Brain microvascular endothelial cell (primary cell): ENCODE data around the gene BMS1.
A peak's percentile ranks its signal among the peaks of the same experiment; 100 is the strongest.
"Not testable (repeated sequence)": the region's sequence is repeated elsewhere in the genome, so short reads cannot be mapped to it uniquely, and the experiment has no call there.

ENCODE experiments used
- DNase-seq: peaks from one replicate; pipeline ENCODE4 v3.0.0-alpha.2; 2020
- H3K27ac ChIP-seq: fragments of 250-450 bp; sonication (Bioruptor Pico); 2 replicates; pipeline ENCODE4 v1.5.1; 2020; ENCODE audit warnings: mild to moderate bottlenecking, moderate library complexity
- H3K27me3 ChIP-seq: fragments of 250-450 bp; sonication (Bioruptor Pico); replicated peaks from 2 replicates; pipeline ENCODE4 v1.5.1; 2020; ENCODE audit warnings: mild to moderate bottlenecking
- H3K36me3 ChIP-seq: fragments of 250-450 bp; sonication (Bioruptor Pico); replicated peaks from 2 replicates; pipeline ENCODE4 v1.5.1; 2020; ENCODE audit warnings: mild to moderate bottlenecking
- H3K4me3 ChIP-seq: 2 replicates; pipeline ENCODE4 v1.5.1; 2011; ENCODE audit warnings: low read depth, mild to moderate bottlenecking, control low read depth, low read length, moderate library complexity
- CTCF ChIP-seq: IDR thresholded peaks from 2 replicates; pipeline ENCODE4 v1.5.1; 2011; ENCODE audit warnings: low read depth, mild to moderate bottlenecking, moderate library complexity, low read length, control low read depth, inconsistent platforms; ENCODE audit errors: missing control alignments
- in situ Hi-C: cut with HindIII; loops from 2 replicates; pipeline ENCODE4 v1.10.0; 2017; ENCODE audit warnings: low sequenced_read_pairs, low pct_ligation_motif_present

BMS1 gene

GRCh38 chr10:42782446-42783180 is at the start of gene BMS1:
BMS1 (plus strand) TSS chr10:42782795; CDS start chr10:42784395, 1,600 bp downstream.
- no peak for TF ChIP-seq CTCF
- H3K27ac ChIP-seq = peak within 1 kb of the TSS; percentile 82
- DNase-seq = peak; percentile 91
- H3K36me3 ChIP-seq = peaks cover 15% of the 10 kb centered on the region
- H3K27me3 ChIP-seq = no peaks in the 10 kb centered on the region
- in situ Hi-C loops = no loop called here
- peak within 1 kb of the TSS; percentile 87 for H3K4me3 ChIP-seq

- Histone ChIP-seq H3K36me3 (no peaks in the 10 kb centered on the region), H3K27ac (no peak overlapping the region), H3K27me3 (no peaks in the 10 kb centered on the region), H3K4me3 (no peak overlapping the region)
- no peak for DNase-seq
- no peak for TF ChIP-seq CTCF
- in situ Hi-C loops = no loop called here
Observed at GRCh38 chr10:42734536-42734935, 48.1 kb upstream of the BMS1 start.

- H3K27me3 ChIP-seq = no peaks in the 10 kb centered on the region
- no peak overlapping the region for H3K4me3 ChIP-seq
- no peak for DNase-seq
- no peaks in the 10 kb centered on the region for H3K36me3 ChIP-seq
- in situ Hi-C loops = no loop called here
- no peak for TF ChIP-seq CTCF
- no peak overlapping the region for H3K27ac ChIP-seq
Observed at GRCh38 chr10:42738679-42739078, 43.9 kb upstream of the BMS1 start.

GRCh38 chr10:42741536-42741935 is 41.1 kb upstream of the BMS1 start:
- in situ Hi-C loops, DNase-seq, H3K27me3 ChIP-seq, H3K27ac ChIP-seq, H3K4me3 ChIP-seq, H3K36me3 ChIP-seq: not testable (repeated sequence)

- no peak for DNase-seq
- in situ Hi-C loops = no loop called here
- Histone ChIP-seq H3K36me3 (no peaks in the 10 kb centered on the region), H3K27me3 (no peaks in the 10 kb centered on the region), H3K27ac (no peak overlapping the region), H3K4me3 (no peak overlapping the region)
- TF ChIP-seq CTCF = no peak
Observed at GRCh38 chr10:42743697-42744096, 38.9 kb upstream of the BMS1 start.

- Histone ChIP-seq H3K27ac (no peak overlapping the region), H3K27me3 (no peaks in the 10 kb centered on the region), H3K4me3 (no peak overlapping the region), H3K36me3 (no peaks in the 10 kb centered on the region)
- no peak for TF ChIP-seq CTCF
- DNase-seq = no peak
- in situ Hi-C loops = no loop called here
Observed at GRCh38 chr10:42744134-42744701, 38.4 kb upstream of the BMS1 start.
